Ovary (tissue), 3 donors: ENCODE data around the gene GOLGA6A.

Experiments
- CTCF ChIP-seq, 3 donors: fragments of 450-650 bp in 2 of 3; fragments of 200-600 bp in 1 of 3; IDR thresholded peaks; one replicate each; pipeline versions ENCODE4 v1.5.1 to v1.8.0; 2016 to 2022; ENCODE audit warnings: antibody characterized with exemption in 3 of 3, mild to moderate bottlenecking in 1 of 3
- EP300 ChIP-seq: sonication (generic); formaldehyde crosslinking; IDR thresholded peaks from one replicate; pipeline ENCODE4 v1.6.1; 2017; ENCODE audit warnings: antibody characterized with exemption
- POLR2A ChIP-seq: fragments of 450-650 bp; IDR thresholded peaks from one replicate; pipeline ENCODE4 v1.6.1; 2017; ENCODE audit warnings: antibody characterized with exemption, mild to moderate bottlenecking, moderate library complexity
- donor health status: DM: no; HTN: no; CAD: no.

GRCh38 chr15:74045184-74045583, 37.2 kb downstream of the GOLGA6A start:
- TF ChIP-seq CTCF (IDR thresholded peaks at IDR 0.05), result no peak
- no peak for TF ChIP-seq POLR2A
- no peak for TF ChIP-seq EP300
